ENCODE data around the gene BEND4.

Gene BEND4

DNA sequence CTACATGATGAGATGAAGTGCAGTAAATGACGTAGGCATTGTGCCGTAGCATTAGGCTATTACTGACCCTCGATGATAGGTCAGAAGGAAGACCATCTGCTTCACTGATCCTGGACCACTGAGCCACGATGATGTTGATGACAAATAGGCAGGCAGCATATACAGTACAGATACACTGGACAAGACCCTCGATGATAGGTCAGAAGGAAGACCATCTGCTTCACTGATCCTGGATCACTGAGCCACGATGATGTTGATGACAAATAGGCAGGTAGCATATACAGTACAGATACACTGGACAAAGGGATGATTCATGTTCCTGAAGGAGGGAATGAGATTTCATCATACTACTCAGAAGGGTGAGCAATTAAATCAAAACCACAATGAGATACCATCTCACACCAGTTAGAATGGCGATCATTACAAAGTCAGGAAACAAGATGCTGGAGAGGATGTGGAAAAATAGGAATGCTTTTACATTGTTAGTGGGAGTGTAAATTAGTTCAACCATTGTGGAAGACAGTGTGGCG lies 50.9 kb downstream of the BEND4 start:
- no peak for DNase-seq

DNA sequence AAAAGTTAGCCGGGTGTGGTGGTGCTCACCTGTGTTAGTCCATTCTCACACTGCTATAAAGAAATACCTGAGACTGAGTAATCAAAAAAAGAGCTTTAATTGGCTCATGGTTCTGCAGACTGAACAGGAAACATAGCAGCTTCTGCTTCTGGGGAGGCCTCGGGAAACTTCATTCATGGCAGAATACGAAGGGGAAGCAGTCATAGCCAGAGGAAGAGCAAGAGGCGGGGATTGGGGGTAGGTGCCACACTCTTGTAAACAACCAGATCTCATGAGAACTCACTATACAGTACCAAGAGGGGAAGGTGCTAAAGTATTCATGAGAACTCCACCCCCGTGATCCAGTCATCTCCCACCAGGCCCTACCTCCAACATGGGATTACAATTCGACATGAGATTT lies 64.1 kb downstream of the BEND4 start:
- no peak for DNase-seq

DNA sequence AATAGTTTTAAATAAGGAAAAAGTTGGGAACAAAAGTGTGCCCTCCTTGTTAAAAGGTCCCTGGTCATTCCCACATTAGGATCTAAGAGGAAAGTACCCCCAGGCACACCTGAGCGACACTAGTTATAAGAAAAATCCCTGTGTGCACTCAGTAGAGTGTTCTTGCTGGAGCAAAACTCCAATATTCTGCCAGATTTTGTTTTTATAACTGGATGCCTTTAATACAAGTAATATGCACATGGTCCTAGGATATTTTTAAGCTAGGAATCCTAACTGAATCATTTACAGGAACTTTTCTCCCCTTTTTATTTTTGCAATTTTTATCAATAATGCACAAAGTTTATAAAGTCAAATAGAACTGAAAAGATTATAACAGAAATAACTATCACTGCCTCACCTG lies 68.6 kb downstream of the BEND4 start:
- DNase-seq = no peak

DNA sequence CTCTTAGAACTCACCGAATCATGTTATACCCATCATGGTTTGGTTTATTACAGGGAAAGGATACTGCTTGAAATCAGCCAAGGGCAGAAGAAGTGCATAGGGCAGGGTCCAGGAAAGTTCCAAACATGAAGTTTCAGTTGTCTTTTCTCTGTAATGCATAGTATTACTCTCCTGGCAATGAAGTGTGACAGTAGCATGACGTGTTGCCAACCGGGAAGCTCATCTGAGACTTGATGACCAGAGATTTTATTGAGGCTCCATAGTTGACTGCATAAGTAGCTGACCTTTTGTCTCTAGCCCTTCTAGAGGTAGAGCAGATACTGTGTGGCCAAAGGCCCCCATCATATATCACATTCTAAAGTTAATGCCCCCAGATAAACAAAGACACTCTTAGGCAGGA lies 72.1 kb downstream of the BEND4 start:
- DNase-seq = no peak

DNA sequence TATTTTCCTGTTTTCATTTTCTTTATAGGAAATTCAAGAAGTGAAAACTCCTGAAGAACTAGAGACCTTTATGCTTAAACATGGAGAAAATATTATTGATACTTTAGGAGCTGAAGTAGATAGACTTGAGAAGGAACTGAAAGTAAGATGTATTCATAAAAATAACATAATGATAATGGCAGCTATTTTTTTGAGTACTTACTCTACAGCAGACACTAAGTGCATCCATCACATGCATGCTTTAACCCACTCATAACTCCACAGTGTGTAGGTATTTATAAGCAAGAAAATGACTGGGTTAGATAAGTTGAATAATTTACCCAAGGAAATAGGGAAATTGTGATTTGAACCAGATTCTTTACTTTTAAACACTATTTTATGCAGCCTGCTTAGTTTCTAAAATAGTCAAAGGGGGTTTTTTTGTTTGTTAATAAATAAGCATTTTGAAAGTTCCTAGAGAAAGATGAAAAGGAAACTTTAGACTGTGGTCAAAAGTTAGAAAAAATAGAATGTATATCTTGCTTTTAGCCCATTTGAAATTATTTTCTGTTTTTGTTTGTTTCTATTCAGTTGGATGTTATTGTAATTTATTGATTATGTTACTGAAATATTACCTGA lies 74.2 kb downstream of the BEND4 start:
- no peak for DNase-seq

DNA sequence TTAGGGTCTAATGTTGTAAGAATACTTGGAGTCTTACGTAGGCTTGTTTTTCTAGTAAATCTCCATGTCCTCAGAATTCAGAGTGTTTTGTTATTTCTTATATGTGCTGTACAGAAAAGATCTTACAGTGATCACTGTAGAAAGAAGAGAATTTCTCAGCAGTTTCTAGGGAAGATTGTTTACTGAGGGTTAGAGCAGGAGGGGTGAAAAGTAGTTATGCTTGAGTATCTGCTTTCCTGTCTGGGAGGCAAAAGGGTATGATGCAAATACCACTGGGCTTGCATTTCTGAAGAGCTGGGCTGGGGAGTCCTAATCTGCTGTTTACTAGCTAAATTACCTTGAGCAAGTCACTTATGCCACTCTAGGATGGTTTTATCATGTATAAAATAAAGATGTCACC lies 78.2 kb downstream of the BEND4 start:
- no peak for DNase-seq

DNA sequence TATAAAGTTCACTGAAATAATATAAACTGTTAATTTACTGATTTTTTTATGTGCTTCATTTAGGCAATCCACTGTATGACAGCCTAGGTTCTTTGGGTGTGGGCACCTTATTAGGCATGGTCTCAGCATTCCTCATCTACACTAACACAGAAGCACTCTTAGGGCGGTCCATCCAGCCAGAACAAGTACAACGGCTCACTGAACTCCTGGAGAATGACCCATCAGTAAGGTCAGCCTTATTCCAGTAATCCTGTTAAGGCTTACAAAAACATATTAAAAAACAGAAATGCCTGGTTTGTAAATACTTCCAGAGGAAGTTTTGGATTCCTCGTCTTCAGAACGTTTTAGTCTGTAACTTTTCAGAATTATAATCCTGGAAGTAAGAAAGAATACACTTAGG lies 82.0 kb downstream of the BEND4 start:
- no peak for DNase-seq

DNA sequence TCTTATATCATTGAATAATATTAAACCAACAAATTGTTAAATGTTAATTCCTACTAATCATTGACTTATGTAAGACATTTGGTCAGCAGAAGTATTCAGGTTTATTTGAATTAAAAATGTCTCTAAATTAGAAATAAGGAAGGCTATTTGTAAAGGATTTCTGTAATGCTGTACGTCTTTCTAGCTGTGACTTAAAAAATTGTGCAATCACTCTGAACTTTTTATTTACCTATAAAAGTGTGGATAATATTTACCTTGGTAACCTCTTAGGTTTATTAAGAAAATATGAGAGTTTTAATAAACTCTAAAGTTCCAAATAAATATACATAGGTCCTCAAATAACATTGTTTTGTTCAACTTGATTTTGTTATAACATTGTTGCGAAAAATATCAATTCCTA lies 85.2 kb downstream of the BEND4 start:
- DNase-seq = no peak

DNA sequence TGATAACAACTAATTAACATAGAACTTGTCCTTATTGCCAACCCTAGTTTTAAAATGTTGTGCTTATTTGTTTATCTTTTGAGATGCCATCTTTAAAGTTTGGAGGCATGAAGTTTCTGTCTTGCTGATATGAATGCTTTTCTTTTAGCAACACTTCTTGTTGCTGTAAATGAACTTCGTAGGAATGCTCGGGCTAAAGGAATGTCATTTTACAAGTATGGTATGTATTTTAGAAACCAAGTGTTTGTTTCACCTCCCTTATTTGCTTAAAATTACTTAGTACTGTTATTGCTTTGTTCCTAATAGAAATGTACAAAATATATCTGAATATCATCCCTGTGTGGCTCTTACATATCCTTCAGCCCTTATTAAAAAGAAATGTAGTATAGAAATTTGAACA lies 86.1 kb downstream of the BEND4 start:
- DNase-seq = no peak
